HG03196 (cell line): ENCODE data around the gene NFAM1.

Source experiments
- ATAC-seq: cut with Tn5 transposase; IDR thresholded peaks from one replicate; pipeline ENCODE4 v1.9.1; 2021; ENCODE audit not compliant: unreplicated experiment

NFAM1 gene

GRCh38 chr22:42363892-42364291 is 68.3 kb downstream of the NFAM1 start:
- ATAC-seq = no peak

GRCh38 chr22:42361523-42361922 is 70.7 kb downstream of the NFAM1 start:
- ATAC-seq = no peak

- ATAC-seq = no peak
Observed at GRCh38 chr22:42360348-42360747, 71.9 kb downstream of the NFAM1 start.

- no peak for ATAC-seq
Observed at GRCh38 chr22:42358643-42359558, 73.3 kb downstream of the NFAM1 start.

- ATAC-seq = no peak
Observed at GRCh38 chr22:42357634-42358296, 74.4 kb downstream of the NFAM1 start.

- ATAC-seq = no peak
Observed at GRCh38 chr22:42357221-42357620, 75.0 kb downstream of the NFAM1 start.

- ATAC-seq = no peak
Observed at GRCh38 chr22:42356533-42356932, 75.7 kb downstream of the NFAM1 start.

GRCh38 chr22:42353883-42354727 is 78.1 kb downstream of the NFAM1 start:
- no peak for ATAC-seq

GRCh38 chr22:42350373-42350772 is 81.8 kb downstream of the NFAM1 start:
- no peak for ATAC-seq

GRCh38 chr22:42347281-42347824 is 84.8 kb downstream of the NFAM1 start:
- ATAC-seq = no peak

- no peak for ATAC-seq
Observed at GRCh38 chr22:42346722-42347121, 85.5 kb downstream of the NFAM1 start.

- ATAC-seq = no peak
Observed at GRCh38 chr22:42345458-42345857, 86.7 kb downstream of the NFAM1 start.

- ATAC-seq = no peak
Observed at GRCh38 chr22:42344361-42344905, 87.8 kb downstream of the NFAM1 start.

- ATAC-seq = no peak
Observed at GRCh38 chr22:42343531-42344081, 88.6 kb downstream of the NFAM1 start.

GRCh38 chr22:42343121-42343454 is 89.1 kb downstream of the NFAM1 start:
- ATAC-seq = no peak

- ATAC-seq = no peak
Observed at GRCh38 chr22:42342426-42343120, 89.6 kb downstream of the NFAM1 start.

GRCh38 chr22:42341779-42342178 is 90.4 kb downstream of the NFAM1 start:
- ATAC-seq = no peak

GRCh38 chr22:42340829-42341383 is 91.3 kb downstream of the NFAM1 start:
- ATAC-seq = no peak

GRCh38 chr22:42340150-42340549 is 92.1 kb downstream of the NFAM1 start:
- ATAC-seq = no peak

GRCh38 chr22:42338479-42338878 is 93.7 kb downstream of the NFAM1 start:
- no peak for ATAC-seq
